Peyer's patch (tissue), 4 donors: ENCODE data around the gene SKIC8. TPM values are rescaled to one million over a fixed set of nuclear protein-coding genes. Genes with fewer than 3 reads are reported as not detected.
A peak's percentile ranks its signal among the peaks of the same experiment; 100 is the strongest.

Experiments used
- DNase-seq, 3 donors: peaks; one replicate each; pipeline ENCODE4 v3.0.0-alpha.2; 2017 to 2019
- H3K27ac ChIP-seq, 4 donors: fragments of 200-600 bp; sonication (generic); one replicate each; pipeline ENCODE4 v1.5.1; 2016 to 2019
- H3K27me3 ChIP-seq, 2 donors: fragments of 200-600 bp; sonication (generic); one replicate each; pipeline ENCODE4 v1.5.1; 2019
- H3K36me3 ChIP-seq, 3 donors: fragments of 200-600 bp; sonication (generic); one replicate each; pipeline ENCODE4 v1.5.1; 2016 to 2019
- H3K4me1 ChIP-seq, 4 donors: fragments of 200-600 bp; sonication (generic); one replicate each; pipeline ENCODE4 v1.5.1; 2016 to 2019
- H3K4me3 ChIP-seq, 4 donors: fragments of 200-600 bp; sonication (generic); 1 replicate in 3 of 4; 2 replicates in 1 of 4; pipeline ENCODE4 v1.5.1; 2016 to 2019; ENCODE audit warnings: mild to moderate bottlenecking in 1 of 4
- H3K9me3 ChIP-seq, 4 donors: fragments of 200-600 bp; sonication (generic); one replicate each; pipeline ENCODE4 v1.5.1; 2016 to 2019; ENCODE audit warnings: mild to moderate bottlenecking in 1 of 4
- POLR2A ChIP-seq, 2 donors: fragments of 450-650 bp; IDR thresholded peaks; one replicate each; pipeline ENCODE4 v1.5.1; 2017; ENCODE audit warnings: antibody characterized with exemption in 2 of 2, mild to moderate bottlenecking in 2 of 2, moderate library complexity in 2 of 2
- total RNA-seq, 4 donors: library from RNA; depleted of rRNA; stranded (reverse); fragments of >200 nt; gene quantifications; one replicate each; pipeline ENCODE4 v1.1.0, GENCODE V29; 2016
- TF ChIP-seq, protein P1 (sequence below), 6 experiments: fragments of 450-650 bp in 4 of 6; fragments of 200-600 bp in 2 of 6; sonication (generic) in 1 of 6; IDR thresholded peaks; one replicate each; pipeline ENCODE4 v1.5.1; 2017 to 2019; ENCODE audit warnings: antibody characterized with exemption in 6 of 6, mild to moderate bottlenecking in 3 of 6, moderate library complexity in 1 of 6

The SKIC8 gene
- total RNA-seq, 4 donors from 2014 or later = 23.7 to 46.2 (median 43.7) TPM

DNA sequence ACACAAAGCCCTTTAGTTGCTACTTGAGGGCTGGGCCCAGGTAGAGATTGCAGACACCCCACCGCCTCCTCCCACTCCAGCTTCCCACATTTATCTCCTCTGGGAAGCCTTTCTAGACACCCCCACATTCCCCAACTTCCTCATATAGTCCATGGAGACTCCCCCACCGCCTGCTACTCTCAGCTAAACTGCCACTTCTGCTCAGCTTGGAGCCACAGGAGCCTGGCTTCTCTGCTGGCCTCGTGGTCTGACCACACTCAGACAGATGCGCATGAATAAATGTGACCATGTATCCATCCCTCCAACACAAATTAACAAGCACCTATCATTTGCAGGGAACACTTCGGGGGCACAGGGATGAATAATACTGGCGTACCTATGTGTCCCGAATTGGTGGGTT lies 54.5 kb downstream of the SKIC8 start:
- Histone ChIP-seq H3K36me3 (no peaks in the 10 kb centered on the region), H3K27ac (no peak overlapping the region), H3K4me1 (peaks cover 0 to 27% (median 4%) of the 10 kb centered on the region in 4 donors), H3K9me3 (no peaks in the 10 kb centered on the region), H3K4me3 (no peak overlapping the region), H3K27me3 (no peaks in the 10 kb centered on the region)
- DNase-seq = peak in 1 of 3 donors; percentile 11
- TF ChIP-seq, protein P1, sequence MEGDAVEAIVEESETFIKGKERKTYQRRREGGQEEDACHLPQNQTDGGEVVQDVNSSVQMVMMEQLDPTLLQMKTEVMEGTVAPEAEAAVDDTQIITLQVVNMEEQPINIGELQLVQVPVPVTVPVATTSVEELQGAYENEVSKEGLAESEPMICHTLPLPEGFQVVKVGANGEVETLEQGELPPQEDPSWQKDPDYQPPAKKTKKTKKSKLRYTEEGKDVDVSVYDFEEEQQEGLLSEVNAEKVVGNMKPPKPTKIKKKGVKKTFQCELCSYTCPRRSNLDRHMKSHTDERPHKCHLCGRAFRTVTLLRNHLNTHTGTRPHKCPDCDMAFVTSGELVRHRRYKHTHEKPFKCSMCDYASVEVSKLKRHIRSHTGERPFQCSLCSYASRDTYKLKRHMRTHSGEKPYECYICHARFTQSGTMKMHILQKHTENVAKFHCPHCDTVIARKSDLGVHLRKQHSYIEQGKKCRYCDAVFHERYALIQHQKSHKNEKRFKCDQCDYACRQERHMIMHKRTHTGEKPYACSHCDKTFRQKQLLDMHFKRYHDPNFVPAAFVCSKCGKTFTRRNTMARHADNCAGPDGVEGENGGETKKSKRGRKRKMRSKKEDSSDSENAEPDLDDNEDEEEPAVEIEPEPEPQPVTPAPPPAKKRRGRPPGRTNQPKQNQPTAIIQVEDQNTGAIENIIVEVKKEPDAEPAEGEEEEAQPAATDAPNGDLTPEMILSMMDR (IDR thresholded peaks at IDR 0.05) = no peak
- no peak for TF ChIP-seq POLR2A (IDR thresholded peaks at IDR 0.05)

DNA sequence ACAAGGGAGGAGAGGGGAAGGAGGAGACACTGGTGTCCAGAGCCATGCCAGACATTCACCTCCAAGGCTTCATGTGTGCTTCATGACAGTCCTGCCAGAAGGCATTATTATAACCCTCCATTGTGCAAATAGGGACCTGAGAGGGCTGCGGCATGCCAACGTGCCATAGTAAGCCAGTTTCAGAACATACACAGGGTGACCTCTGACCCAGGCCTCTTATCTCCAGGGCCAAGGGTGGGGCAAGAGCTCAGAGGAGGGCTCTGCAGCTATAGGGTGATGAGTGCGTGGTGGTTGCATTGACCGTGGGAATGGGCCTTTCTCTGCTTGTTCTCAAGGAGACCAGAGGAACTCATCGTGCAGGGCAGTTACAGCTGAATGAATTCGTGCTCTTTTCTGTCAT lies 55.3 kb downstream of the SKIC8 start:
- Histone ChIP-seq H3K4me1 (peaks cover 0 to 27% (median 4%) of the 10 kb centered on the region in 4 donors), H3K36me3 (no peaks in the 10 kb centered on the region), H3K4me3 (no peak overlapping the region), H3K27me3 (no peaks in the 10 kb centered on the region), H3K27ac (peak overlapping the region in 2 of 4 donors; percentile 56 to 66), H3K9me3 (no peaks in the 10 kb centered on the region)
- DNase-seq = peak in 2 of 3 donors; percentile 73 to 74
- TF ChIP-seq, protein P1 (IDR thresholded peaks at IDR 0.05) = no peak
- TF ChIP-seq POLR2A (IDR thresholded peaks at IDR 0.05) = no peak

- no peaks in the 10 kb centered on the region for H3K27me3 ChIP-seq
- H3K4me3 ChIP-seq = no peak overlapping the region
- peak in 2 of 3 donors; percentile 56 to 68 for DNase-seq
- H3K9me3 ChIP-seq = no peaks in the 10 kb centered on the region
- peaks cover 0 to 27% (median 4%) of the 10 kb centered on the region in 4 donors for H3K4me1 ChIP-seq
- peak overlapping the region in 2 of 4 donors; percentile 56 to 66 for H3K27ac ChIP-seq
- no peaks in the 10 kb centered on the region for H3K36me3 ChIP-seq
- TF ChIP-seq, protein P1 (IDR thresholded peaks at IDR 0.05) = no peak
- no peak for TF ChIP-seq POLR2A (IDR thresholded peaks at IDR 0.05)
These were observed 55.9 kb downstream of the SKIC8 start for GRCh38 chr15:78243491-78243941.

DNA sequence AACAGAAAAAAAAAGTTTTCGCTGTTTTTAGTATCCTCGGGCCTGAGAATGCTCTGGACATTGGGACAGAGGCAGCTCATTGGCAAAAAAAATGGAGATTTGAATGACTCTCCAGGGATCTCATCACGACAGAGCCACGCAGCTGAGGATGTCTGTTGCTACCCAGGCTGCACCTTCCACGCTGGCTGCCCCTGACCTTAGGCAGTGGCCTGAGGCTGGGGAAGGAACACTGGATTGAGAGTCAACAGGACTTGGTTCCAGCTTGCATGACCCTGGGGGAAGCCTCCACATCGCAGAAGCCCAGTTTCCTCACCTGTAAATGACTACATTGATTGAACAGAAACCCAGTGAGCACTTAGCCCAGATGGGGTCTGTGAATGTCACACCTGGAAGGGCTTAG lies 56.4 kb downstream of the SKIC8 start:
- Histone ChIP-seq H3K9me3 (no peaks in the 10 kb centered on the region), H3K36me3 (no peaks in the 10 kb centered on the region), H3K4me3 (no peak overlapping the region), H3K4me1 (peaks cover 0 to 27% (median 4%) of the 10 kb centered on the region in 4 donors), H3K27ac (peak overlapping the region in 1 of 4 donors; percentile 66), H3K27me3 (no peaks in the 10 kb centered on the region)
- TF ChIP-seq, protein P1 (IDR thresholded peaks at IDR 0.05) = no peak
- TF ChIP-seq POLR2A (IDR thresholded peaks at IDR 0.05) = no peak
- peak in 1 of 3 donors; percentile 34 for DNase-seq

- Histone ChIP-seq H3K4me1 (peaks cover 0 to 27% (median 4%) of the 10 kb centered on the region in 4 donors), H3K27ac (peak overlapping the region in 2 of 4 donors; percentile 50 to 55)
These were observed 57.3 kb downstream of the SKIC8 start for GRCh38 chr15:78242128-78242527.

More at GRCh38 chr15:78242128-78242527, 57.3 kb downstream of the SKIC8 start:
- no peak for TF ChIP-seq POLR2A (IDR thresholded peaks at IDR 0.05)
- TF ChIP-seq, protein P1 (IDR thresholded peaks at IDR 0.05) = peak in 4 of 6 experiments; percentile 26 to 76 (median 72)
- Histone ChIP-seq H3K4me3 (no peak overlapping the region), H3K9me3 (no peaks in the 10 kb centered on the region), H3K27me3 (no peaks in the 10 kb centered on the region), H3K36me3 (no peaks in the 10 kb centered on the region)
- peak in 2 of 3 donors; percentile 69 to 72 for DNase-seq
